Stimulated activated CD8-positive, alpha-beta memory T cell treated with anti-CD3 and anti-CD28 coated beads, Interleukin-4, amount 100 ng/mL, for 4 hours (primary cell): ENCODE results near the gene CLEC4E.
"Not testable (repeated sequence)": the region's sequence is repeated elsewhere in the genome, so short reads cannot be mapped to it uniquely, and the experiment has no call there.

Experiments
- DNase-seq, 2 donors: peaks; one replicate each; pipeline ENCODE4 v3.0.0-alpha.2; 2020; ENCODE audit warnings: low read depth in 2 of 2, low spot score in 1 of 2

Gene CLEC4E

DNA sequence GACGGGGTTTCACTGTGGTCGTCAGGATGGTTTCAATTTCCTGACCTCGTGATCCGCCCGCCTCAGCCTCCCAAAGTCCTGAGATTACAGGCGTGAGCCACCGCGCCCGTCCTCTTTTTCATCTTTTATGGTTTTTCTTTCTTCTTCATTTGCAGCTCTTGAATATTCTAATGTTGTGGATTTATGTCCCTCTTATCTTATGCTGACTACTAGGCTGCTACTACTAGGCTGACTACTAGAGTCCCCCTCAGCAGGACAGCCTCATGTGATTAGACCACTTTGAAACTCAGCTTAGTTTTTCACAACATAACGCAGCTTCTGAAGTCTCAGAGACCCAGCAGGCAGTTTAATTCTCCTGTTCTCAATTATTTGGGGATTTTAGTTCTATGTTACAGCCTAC lies 857 bp upstream of the CLEC4E start:
- DNase-seq = no peak

DNA sequence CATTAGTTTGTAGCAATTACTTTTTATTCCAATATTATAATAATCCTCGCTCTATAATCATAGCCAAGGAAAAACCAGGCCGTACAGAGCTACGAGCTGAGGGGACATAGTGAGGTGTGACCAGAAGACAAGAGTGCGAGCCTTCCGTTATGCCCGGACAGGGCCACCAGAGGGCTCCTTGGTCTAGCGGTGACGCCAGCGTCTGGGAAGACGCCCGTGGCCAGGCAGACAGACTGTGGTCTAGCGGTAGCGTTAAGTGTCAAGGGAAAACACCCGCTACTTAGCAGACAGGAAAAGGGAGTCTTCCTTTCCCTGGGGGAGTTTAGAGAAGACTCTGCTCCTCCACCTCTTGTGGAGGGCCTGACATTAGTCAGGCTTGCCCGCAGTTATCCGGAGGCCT lies 2.9 kb downstream of the CLEC4E start:
- not testable (repeated sequence) for DNase-seq

DNA sequence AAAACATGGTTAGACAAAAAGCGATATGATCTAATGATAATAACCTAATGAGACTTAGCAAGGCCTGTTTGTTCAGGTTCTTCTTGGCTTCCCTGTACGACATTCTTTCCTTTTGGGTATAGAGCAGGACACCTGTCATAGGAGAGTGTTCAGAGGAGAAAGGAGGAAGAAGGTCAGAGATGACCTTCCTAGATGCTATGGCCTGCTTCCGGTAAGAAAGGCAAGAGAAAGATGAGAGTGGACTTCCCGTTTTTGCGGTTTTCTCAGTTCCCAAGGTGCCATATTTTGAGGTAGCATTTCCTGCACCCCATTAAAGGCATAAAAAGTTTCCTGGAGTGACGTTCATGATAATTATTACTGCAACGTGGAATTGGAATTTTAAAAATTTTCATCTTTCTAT lies 8.7 kb downstream of the CLEC4E start:
- DNase-seq = no peak

DNA sequence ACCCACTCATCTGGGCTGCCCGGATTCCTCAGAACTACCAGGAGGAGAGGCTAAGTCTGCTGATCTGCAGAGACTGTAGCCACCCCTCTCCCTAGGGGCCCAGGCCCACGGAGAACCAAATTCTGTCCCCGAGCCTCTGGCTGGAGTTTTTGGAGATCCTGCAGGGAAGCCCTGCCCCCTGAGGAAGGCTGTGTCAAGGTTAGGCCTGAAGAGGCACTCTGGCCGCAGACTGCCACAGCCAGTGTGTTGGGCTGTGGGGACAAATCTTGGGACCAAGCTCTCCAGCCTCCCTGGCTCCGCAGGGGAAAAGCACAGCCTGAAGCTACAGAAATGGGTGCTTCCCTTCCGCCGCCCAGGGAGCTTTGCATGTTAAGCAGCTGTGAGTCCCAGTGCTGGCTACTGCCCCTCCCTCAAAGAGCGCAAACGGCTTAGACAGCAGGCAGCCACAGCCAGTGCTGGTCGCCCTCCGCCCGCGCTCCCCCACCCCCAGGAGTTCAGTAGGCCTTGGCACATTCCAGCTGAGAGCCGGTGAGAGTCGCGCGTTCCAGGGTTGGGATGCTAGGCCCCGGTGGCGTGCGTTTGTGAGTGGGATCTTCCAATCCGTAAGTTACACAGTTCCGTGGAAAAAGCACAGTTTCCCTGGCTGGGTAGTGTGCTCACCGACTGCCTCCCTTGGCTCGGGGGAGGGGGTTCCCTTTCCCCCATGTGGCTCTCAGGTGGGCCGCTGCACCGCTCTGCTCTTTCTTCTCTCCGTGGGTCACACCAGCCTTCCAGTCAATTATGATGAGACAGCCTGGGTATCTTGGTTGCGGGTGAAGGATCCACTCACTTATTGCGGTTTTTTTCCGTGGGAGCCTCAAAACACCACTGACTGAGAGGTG lies 13.2 kb downstream of the CLEC4E start:
- DNase-seq = no peak

DNA sequence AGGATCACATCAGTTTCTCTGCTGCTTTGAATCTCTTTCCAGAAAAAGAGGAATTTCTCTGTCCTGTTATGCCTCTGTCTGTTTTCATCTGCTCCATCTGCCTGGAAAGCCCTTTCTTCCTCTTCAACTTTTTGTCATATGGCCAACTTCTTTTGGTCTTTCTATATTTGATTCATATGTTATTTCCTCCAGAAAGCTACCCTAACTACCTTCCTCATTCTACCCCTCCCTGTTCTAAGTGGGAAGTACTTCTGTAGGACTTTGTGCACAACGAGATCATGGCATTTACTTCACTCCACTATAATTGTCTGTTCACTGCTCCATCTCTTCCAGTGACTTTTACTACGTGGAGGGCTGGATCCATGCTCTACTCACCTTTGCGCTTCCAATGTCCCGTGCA lies 21.5 kb downstream of the CLEC4E start:
- no peak for DNase-seq

- DNase-seq = no peak
Measured at GRCh38 chr12:8517971-8518370, 22.7 kb downstream of the CLEC4E start.

GRCh38 chr12:8513256-8513655 lies 27.4 kb downstream of the CLEC4E start, which contains the start of gene CLEC4D:
Gene CLEC4D (plus strand): TSS chr12:8513503. CDS start chr12:8513733, 230 bp downstream.
- no peak for DNase-seq

- no peak for DNase-seq
Measured at GRCh38 chr12:8508910-8509841, 31.5 kb downstream of the CLEC4E start.

- no peak for DNase-seq
Measured at GRCh38 chr12:8508223-8508622, 32.5 kb downstream of the CLEC4E start.

- DNase-seq = no peak
Measured at GRCh38 chr12:8507596-8507995, 33.1 kb downstream of the CLEC4E start.

GRCh38 chr12:8504351-8504750 lies 36.4 kb downstream of the CLEC4E start:
- no peak for DNase-seq

GRCh38 chr12:8501720-8502119 lies 39.0 kb downstream of the CLEC4E start:
- no peak for DNase-seq

- no peak for DNase-seq
Measured at GRCh38 chr12:8499616-8500015, 41.1 kb downstream of the CLEC4E start.

DNA sequence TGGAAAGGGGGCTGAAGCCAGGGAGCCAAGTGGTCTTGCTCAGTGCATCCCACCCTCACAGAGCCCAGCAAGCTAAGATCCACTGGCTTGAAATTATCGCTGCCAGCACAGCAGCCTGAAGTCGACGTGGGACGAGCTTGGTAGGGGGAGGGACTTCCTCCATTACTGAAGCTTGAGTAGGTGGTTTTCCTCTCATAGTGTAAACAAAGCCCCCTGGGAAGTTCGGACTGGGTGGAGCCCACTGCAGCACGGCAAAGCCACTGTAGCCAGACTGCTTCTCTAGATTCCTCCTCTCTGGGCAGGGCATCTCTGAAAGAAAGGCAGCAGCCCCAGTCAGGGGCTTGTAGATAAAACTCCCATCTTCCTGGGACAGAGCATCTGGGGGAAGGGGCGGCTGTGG lies 44.6 kb downstream of the CLEC4E start:
- not testable (repeated sequence) for DNase-seq

DNA sequence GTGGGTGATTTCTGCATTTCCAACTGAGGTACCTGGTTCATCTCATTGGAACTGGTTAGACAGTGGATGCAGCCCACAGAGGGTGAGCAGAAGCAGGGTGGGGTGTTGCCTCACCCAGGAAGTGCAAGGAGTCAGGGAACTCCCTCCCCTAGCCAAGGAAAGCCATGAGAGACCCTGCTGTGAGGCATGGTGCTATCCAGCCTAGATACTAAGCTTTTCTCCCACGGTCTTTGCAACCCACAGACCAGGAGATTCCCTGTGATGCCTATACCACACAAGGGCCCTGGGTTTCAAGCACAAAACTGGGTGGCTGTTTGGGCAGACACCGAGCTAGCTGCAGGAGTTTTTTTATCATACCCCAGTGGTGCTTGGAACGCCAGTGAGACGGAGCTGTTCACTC lies 45.0 kb downstream of the CLEC4E start:
- not testable (repeated sequence) for DNase-seq

- DNase-seq = no peak
Measured at GRCh38 chr12:8493084-8493483, 47.6 kb downstream of the CLEC4E start.

GRCh38 chr12:8491646-8492530 lies 48.8 kb downstream of the CLEC4E start:
- no peak for DNase-seq
